ENCODE data around the gene DDX51.

DNA sequence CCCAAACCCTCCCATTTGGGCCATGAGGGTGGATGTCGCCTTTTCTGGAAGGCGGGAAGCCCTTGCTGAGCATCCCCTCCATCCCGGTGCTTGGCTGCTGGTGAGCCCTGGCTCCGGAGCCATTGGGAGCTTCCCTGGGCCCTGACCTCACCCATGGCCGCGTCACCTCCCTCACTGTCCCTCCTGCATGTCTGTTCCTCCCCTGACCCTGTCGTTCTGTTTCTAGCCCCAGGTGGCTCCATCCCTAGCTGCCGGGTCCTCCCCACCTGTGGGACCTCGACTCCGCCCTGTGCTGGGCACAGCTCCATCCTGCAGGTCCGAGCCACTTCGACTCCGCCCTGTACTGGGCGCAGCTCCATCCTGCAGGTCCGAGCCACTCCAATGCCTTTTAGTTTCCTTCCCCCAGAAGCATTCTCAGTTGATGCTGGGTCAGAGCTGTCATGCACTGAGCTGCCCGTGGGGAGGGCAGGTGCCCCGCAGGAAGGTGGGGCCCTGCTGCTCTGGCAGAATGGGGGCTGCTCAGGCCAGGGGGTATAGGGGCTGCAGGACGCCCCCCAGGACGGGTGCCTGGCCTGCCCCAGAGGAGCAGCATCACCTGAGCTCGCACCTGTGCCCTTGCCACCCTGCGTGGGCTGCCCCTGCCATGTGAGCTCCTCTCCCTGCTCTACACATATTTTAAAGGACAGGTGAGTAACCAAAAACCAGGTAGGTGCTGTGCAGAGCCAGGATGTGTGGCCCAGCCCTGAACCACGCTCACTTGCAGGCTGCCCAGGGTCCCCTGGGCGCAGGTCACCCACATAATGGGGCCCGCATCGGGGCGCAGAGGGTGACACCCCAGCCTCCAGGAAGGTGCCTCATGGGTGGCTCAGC is 19.2 kb upstream of the DDX51 start:
- no peak for TF ChIP-seq ZFP3 (CRISPR knock-in tag; IDR thresholded peaks at IDR 0.05)
- no peak for TF ChIP-seq ZFP30 (CRISPR knock-in tag; IDR thresholded peaks at IDR 0.05)
- no peak for TF ChIP-seq RARB (CRISPR knock-in tag; IDR thresholded peaks at IDR 0.05)
- TF ChIP-seq, protein P1, sequence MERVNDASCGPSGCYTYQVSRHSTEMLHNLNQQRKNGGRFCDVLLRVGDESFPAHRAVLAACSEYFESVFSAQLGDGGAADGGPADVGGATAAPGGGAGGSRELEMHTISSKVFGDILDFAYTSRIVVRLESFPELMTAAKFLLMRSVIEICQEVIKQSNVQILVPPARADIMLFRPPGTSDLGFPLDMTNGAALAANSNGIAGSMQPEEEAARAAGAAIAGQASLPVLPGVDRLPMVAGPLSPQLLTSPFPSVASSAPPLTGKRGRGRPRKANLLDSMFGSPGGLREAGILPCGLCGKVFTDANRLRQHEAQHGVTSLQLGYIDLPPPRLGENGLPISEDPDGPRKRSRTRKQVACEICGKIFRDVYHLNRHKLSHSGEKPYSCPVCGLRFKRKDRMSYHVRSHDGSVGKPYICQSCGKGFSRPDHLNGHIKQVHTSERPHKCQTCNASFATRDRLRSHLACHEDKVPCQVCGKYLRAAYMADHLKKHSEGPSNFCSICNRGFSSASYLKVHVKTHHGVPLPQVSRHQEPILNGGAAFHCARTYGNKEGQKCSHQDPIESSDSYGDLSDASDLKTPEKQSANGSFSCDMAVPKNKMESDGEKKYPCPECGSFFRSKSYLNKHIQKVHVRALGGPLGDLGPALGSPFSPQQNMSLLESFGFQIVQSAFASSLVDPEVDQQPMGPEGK (CRISPR knock-in tag; IDR thresholded peaks at IDR 0.05; ENCODE audit: borderline replicate concordance): no peak
- TF ChIP-seq, protein P2, sequence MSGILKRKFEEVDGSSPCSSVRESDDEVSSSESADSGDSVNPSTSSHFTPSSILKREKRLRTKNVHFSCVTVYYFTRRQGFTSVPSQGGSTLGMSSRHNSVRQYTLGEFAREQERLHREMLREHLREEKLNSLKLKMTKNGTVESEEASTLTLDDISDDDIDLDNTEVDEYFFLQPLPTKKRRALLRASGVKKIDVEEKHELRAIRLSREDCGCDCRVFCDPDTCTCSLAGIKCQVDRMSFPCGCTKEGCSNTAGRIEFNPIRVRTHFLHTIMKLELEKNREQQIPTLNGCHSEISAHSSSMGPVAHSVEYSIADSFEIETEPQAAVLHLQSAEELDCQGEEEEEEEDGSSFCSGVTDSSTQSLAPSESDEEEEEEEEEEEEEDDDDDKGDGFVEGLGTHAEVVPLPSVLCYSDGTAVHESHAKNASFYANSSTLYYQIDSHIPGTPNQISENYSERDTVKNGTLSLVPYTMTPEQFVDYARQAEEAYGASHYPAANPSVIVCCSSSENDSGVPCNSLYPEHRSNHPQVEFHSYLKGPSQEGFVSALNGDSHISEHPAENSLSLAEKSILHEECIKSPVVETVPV (CRISPR knock-in tag; IDR thresholded peaks at IDR 0.05): no peak
- no peak for TF ChIP-seq TOX (CRISPR knock-in tag; IDR thresholded peaks at IDR 0.05; ENCODE audit: borderline replicate concordance)
- TF ChIP-seq ARNTL (CRISPR knock-in tag; IDR thresholded peaks at IDR 0.05; ENCODE audit: borderline replicate concordance, low read depth): no peak
- TF ChIP-seq ZNF565 (CRISPR knock-in tag; conservative IDR thresholded peaks at IDR 0.05; ENCODE audit: low read depth): no peak
- no peak for TF ChIP-seq PPARA (CRISPR knock-in tag; IDR thresholded peaks at IDR 0.05; ENCODE audit: borderline replicate concordance)
- TF ChIP-seq ZNF70 (CRISPR knock-in tag; IDR thresholded peaks at IDR 0.05): no peak
- TF ChIP-seq, protein P3, sequence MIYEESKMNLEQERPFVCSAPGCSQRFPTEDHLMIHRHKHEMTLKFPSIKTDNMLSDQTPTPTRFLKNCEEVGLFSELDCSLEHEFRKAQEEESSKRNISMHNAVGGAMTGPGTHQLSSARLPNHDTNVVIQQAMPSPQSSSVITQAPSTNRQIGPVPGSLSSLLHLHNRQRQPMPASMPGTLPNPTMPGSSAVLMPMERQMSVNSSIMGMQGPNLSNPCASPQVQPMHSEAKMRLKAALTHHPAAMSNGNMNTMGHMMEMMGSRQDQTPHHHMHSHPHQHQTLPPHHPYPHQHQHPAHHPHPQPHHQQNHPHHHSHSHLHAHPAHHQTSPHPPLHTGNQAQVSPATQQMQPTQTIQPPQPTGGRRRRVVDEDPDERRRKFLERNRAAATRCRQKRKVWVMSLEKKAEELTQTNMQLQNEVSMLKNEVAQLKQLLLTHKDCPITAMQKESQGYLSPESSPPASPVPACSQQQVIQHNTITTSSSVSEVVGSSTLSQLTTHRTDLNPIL (CRISPR knock-in tag; IDR thresholded peaks at IDR 0.05; ENCODE audit: low read depth): no peak
- no peak for TF ChIP-seq OSR1 (CRISPR knock-in tag; IDR thresholded peaks at IDR 0.05)
- TF ChIP-seq, protein P4, sequence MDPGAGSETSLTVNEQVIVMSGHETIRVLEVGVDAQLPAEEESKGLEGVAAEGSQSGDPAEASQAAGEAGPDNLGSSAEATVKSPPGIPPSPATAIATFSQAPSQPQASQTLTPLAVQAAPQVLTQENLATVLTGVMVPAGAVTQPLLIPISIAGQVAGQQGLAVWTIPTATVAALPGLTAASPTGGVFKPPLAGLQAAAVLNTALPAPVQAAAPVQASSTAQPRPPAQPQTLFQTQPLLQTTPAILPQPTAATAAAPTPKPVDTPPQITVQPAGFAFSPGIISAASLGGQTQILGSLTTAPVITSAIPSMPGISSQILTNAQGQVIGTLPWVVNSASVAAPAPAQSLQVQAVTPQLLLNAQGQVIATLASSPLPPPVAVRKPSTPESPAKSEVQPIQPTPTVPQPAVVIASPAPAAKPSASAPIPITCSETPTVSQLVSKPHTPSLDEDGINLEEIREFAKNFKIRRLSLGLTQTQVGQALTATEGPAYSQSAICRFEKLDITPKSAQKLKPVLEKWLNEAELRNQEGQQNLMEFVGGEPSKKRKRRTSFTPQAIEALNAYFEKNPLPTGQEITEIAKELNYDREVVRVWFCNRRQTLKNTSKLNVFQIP (CRISPR knock-in tag; IDR thresholded peaks at IDR 0.05; ENCODE audit: borderline replicate concordance, low read depth): no peak
- TF ChIP-seq BACH2 (CRISPR knock-in tag; IDR thresholded peaks at IDR 0.05; ENCODE audit: borderline replicate concordance): no peak

All from SK-N-SH treated with all-trans-retinoic acid at 6 μM for 48 hours (cell line).